Hematopoietic multipotent progenitor cell treated with erythropoietin and hydrocortisone succinate and interleukin-3 and kit ligand, for 8 days (in vitro differentiated cells): ENCODE results near the gene SSPN.

Experiments used
- DNase-seq: peaks from one replicate; pipeline ENCODE4 v3.0.0-alpha.2; 2015

The SSPN gene

GRCh38 chr12:26290565-26290964 lies 95.2 kb downstream of the SSPN start:
- no peak for DNase-seq

- no peak for DNase-seq
Observed at GRCh38 chr12:26292596-26292995, 97.2 kb downstream of the SSPN start.

GRCh38 chr12:26293612-26294011 lies 98.2 kb downstream of the SSPN start:
- DNase-seq = no peak

DNA sequence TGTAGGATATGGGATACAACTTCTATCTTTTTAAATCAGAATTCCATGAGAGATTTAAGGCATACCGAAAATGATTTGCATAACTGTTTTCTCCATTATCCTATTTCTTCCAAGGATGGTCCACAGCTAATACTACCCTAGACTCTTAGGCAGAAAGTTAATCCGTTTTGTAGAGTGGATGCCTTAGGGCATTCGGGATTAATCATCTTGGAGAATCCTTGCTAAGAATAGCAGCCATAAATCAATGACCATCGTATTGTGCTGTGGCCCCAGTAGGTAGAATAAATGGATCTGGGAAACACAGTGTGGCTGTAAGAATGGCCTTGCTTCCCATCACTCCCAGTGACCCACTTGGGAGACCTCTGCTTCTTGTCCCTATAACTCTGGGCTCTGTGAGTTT lies 99.6 kb downstream of the SSPN start:
- no peak for DNase-seq

- no peak for DNase-seq
Observed at GRCh38 chr12:26297396-26298070, 102.2 kb downstream of the SSPN start.

DNA sequence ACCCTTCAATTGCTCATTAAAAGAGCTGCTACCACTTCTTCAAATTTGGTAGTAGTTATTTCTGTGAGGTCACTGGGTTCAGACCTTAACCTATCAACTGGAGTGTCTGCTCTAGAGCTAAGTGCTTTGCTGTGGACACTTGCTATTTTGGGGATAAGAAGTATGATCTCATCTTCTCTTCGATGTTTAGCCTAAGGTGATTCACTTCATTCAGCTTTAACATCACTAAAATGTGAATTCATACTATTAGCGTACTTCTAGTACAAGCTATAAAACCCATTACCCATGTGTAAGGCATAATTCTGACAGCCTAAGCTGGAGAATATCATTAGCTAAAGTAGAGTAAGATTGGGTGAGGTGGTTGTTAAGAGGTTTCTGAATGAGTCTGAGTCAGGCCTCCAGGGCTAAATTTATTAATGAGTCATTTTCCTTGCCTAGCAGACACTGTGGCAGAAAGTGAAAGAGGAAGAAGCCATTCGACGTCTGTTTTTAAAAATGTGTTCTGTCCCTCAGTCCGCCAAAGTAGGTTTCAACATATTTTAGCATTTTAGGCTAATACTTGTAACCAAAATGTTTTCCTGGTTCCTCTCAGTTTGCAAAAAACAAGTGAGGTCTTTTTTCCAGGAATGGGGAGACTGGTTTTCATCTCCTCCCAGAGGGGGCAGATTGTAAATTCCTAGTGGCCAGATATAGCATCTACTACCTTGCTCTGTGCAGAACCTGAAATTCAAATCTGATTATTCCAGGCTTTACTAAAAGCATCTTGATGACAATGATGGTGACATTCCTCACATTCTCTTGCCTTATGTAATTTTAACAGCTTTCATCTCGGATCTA lies 103.6 kb downstream of the SSPN start:
- peak; percentile 45 for DNase-seq

DNA sequence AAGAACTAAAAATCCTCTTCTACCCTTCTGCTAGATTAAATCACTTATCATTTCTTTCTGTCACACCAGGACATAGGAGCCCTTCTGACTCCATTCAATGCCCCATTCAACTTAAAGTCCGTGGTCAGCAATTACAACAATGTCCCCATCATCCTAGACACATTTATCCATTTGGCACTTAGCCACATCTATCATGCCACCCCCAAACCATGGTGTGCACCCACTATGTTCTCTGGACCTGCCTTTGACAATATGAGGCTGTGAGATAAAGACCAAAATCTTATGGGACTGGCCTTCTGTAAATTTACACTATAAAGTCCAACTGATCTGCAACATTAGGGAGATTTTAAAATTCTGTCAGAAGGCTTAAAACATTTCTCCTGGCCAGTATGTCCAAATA lies 104.4 kb downstream of the SSPN start:
- peak; percentile 54 for DNase-seq
